ENCODE results near the gene AGR3. TPM values are rescaled to one million over a fixed set of nuclear protein-coding genes. Genes with fewer than 3 reads are reported as not detected.

AGR3 gene
- total and polyA plus RNA-seq, 4 donors, result not detected

DNA sequence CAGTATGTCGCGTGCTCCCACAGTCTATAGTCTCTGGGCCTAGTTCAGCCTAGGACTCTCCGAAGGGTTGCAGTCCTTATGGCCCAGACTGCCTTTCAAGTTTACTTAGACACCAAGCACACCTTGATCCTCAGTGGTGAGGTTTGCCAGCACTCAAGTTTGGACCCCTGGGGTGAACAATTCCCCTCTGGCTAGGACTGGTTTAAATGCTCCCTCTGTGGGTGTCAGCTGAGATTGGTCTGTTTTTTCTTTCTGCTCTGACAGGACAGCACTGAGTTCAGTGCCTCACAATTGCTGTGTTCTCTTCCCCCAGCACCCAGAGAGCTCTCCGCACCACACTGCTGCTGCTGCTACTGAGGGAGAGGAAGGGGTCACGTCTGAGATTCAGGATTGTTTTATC is 31.9 kb upstream of the AGR3 start:
- H3K27me3 ChIP-seq (ENCODE audit: control insufficient read depth in 4 of 4, insufficient read depth in 4 of 4, low read length in 3 of 4), result no peaks in the 10 kb centered on the region
- no peak for TF ChIP-seq EGR1 (IDR thresholded peaks at IDR 0.05; ENCODE audit: low read depth in 2 of 2)
- TF ChIP-seq, protein P1, sequence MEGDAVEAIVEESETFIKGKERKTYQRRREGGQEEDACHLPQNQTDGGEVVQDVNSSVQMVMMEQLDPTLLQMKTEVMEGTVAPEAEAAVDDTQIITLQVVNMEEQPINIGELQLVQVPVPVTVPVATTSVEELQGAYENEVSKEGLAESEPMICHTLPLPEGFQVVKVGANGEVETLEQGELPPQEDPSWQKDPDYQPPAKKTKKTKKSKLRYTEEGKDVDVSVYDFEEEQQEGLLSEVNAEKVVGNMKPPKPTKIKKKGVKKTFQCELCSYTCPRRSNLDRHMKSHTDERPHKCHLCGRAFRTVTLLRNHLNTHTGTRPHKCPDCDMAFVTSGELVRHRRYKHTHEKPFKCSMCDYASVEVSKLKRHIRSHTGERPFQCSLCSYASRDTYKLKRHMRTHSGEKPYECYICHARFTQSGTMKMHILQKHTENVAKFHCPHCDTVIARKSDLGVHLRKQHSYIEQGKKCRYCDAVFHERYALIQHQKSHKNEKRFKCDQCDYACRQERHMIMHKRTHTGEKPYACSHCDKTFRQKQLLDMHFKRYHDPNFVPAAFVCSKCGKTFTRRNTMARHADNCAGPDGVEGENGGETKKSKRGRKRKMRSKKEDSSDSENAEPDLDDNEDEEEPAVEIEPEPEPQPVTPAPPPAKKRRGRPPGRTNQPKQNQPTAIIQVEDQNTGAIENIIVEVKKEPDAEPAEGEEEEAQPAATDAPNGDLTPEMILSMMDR (IDR thresholded peaks at IDR 0.05; ENCODE audit: low read depth, low read length, missing input control), result no peak
- no peak for TF ChIP-seq REST (IDR thresholded peaks at IDR 0.05)
- no peak overlapping the region for H3K4me3 ChIP-seq (ENCODE audit: low read depth in 1 of 3, low read length in 3 of 3)
- no peaks in the 10 kb centered on the region for H3K4me1 ChIP-seq (ENCODE audit: control insufficient read depth in 4 of 4, insufficient read depth in 4 of 4, low read length in 3 of 4)
- no peak overlapping the region for H3K9ac ChIP-seq (ENCODE audit: low read depth in 1 of 2, low read length in 2 of 2)
- H3K36me3 ChIP-seq (ENCODE audit: control insufficient read depth in 4 of 4, insufficient read depth in 3 of 4, low read depth in 1 of 4, low read length in 3 of 4), result no peaks in the 10 kb centered on the region
- no peak for DNase-seq (ENCODE audit: low spot score)
- 91% methylated on average over 5 of the region's 5 CpGs for WGBS
- no peaks in the 10 kb centered on the region for H3K9me3 ChIP-seq (ENCODE audit: control insufficient read depth in 4 of 4, low read length in 3 of 4)
- H3K27ac ChIP-seq (ENCODE audit: low read depth in 1 of 2, low read length in 2 of 2), result no peak overlapping the region

DNA sequence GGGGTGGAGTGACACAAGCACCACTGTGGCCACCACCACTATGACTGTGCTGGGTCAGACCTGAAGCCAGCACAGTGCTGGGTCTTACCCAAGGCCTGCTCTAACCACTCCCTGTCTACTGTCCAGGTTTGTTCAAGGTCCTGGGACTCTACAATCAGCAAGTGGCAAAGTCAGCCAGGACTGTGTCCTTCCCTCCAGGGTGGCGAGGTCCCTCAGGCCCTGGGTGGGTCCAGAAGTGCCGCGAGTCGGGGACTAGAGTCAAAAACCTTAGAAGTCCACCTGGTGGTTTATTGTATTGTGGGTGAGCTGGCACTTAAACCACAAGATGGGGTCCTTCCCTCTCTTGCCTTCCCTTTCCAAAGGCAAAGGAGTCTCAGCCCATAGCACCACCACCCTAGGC is 30.8 kb upstream of the AGR3 start:
- H3K9me3 ChIP-seq (ENCODE audit: control insufficient read depth in 4 of 4, low read length in 3 of 4), result no peaks in the 10 kb centered on the region
- H3K4me3 ChIP-seq (ENCODE audit: low read depth in 1 of 3, low read length in 3 of 3), result no peak overlapping the region
- no peak overlapping the region for H3K27ac ChIP-seq (ENCODE audit: low read depth in 1 of 2, low read length in 2 of 2)
- H3K4me1 ChIP-seq (ENCODE audit: control insufficient read depth in 4 of 4, insufficient read depth in 4 of 4, low read length in 3 of 4), result no peaks in the 10 kb centered on the region
- no peak for DNase-seq (ENCODE audit: low spot score)
- no peaks in the 10 kb centered on the region for H3K36me3 ChIP-seq (ENCODE audit: control insufficient read depth in 4 of 4, insufficient read depth in 3 of 4, low read depth in 1 of 4, low read length in 3 of 4)
- WGBS, result 98% methylated on average over 4 of the region's 4 CpGs
- H3K27me3 ChIP-seq (ENCODE audit: control insufficient read depth in 4 of 4, insufficient read depth in 4 of 4, low read length in 3 of 4), result no peaks in the 10 kb centered on the region
- TF ChIP-seq, protein P1 (IDR thresholded peaks at IDR 0.05; ENCODE audit: low read depth, low read length, missing input control), result no peak
- TF ChIP-seq RXRA (IDR thresholded peaks at IDR 0.05), result no peak
- TF ChIP-seq NR2F2 (IDR thresholded peaks at IDR 0.05), result no peak
- no peak for TF ChIP-seq REST (IDR thresholded peaks at IDR 0.05)
- no peak for TF ChIP-seq HNF4A (conservative IDR thresholded peaks at IDR 0.05)
- TF ChIP-seq HNF4G (IDR thresholded peaks at IDR 0.05), result no peak
- no peak for TF ChIP-seq FOXA1 (IDR thresholded peaks at IDR 0.05)
- TF ChIP-seq FOXA2 (IDR thresholded peaks at IDR 0.05), result no peak
- TF ChIP-seq RAD21 (IDR thresholded peaks at IDR 0.05), result no peak
- no peak for TF ChIP-seq JUND (IDR thresholded peaks at IDR 0.05)
- TF ChIP-seq ZBTB33 (IDR thresholded peaks at IDR 0.05), result no peak
- TF ChIP-seq, protein P2, sequence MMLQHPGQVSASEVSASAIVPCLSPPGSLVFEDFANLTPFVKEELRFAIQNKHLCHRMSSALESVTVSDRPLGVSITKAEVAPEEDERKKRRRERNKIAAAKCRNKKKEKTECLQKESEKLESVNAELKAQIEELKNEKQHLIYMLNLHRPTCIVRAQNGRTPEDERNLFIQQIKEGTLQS (IDR thresholded peaks at IDR 0.05), result no peak
- TF ChIP-seq YY1 (IDR thresholded peaks at IDR 0.05), result no peak
- TF ChIP-seq SP1 (IDR thresholded peaks at IDR 0.05), result no peak
- no peak for TF ChIP-seq TAF1 (conservative IDR thresholded peaks at IDR 0.05)
- TF ChIP-seq EGR1 (IDR thresholded peaks at IDR 0.05; ENCODE audit: low read depth in 2 of 2), result no peak
- TF ChIP-seq GABPA (IDR thresholded peaks at IDR 0.05 in 1 of 2, conservative IDR thresholded peaks at IDR 0.05 in 1 of 2), result no peak
- no peak for TF ChIP-seq MAX (IDR thresholded peaks at IDR 0.05)
- H3K9ac ChIP-seq (ENCODE audit: low read depth in 1 of 2, low read length in 2 of 2), result no peak overlapping the region
